ENCODE results near the gene MTHFR.

MTHFR gene

DNA sequence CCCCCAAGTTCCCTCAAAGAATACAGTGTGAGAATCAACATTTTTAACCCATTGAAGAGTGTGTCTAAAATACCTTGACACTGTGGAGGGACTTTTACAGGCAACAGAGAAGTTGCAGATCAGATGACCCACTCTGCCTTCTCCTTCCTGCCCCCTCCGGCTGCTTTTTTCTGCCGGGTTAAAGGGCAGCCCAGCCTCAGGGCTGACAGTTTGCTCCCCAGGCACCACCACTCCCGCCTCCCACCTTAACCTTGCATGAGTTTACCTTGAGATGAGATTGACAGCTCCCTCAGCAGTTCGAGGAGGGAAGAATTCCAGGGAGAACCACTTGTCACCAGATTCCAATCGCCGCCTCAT lies 3.2 kb downstream of the MTHFR start:
- no peak overlapping the region for H3K4me3 ChIP-seq (ENCODE audit: low read depth, low read length)
- TF ChIP-seq, protein P1, sequence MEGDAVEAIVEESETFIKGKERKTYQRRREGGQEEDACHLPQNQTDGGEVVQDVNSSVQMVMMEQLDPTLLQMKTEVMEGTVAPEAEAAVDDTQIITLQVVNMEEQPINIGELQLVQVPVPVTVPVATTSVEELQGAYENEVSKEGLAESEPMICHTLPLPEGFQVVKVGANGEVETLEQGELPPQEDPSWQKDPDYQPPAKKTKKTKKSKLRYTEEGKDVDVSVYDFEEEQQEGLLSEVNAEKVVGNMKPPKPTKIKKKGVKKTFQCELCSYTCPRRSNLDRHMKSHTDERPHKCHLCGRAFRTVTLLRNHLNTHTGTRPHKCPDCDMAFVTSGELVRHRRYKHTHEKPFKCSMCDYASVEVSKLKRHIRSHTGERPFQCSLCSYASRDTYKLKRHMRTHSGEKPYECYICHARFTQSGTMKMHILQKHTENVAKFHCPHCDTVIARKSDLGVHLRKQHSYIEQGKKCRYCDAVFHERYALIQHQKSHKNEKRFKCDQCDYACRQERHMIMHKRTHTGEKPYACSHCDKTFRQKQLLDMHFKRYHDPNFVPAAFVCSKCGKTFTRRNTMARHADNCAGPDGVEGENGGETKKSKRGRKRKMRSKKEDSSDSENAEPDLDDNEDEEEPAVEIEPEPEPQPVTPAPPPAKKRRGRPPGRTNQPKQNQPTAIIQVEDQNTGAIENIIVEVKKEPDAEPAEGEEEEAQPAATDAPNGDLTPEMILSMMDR (IDR thresholded peaks at IDR 0.05; ENCODE audit: borderline replicate concordance, insufficient read depth, low read depth, low read length): no peak

DNA sequence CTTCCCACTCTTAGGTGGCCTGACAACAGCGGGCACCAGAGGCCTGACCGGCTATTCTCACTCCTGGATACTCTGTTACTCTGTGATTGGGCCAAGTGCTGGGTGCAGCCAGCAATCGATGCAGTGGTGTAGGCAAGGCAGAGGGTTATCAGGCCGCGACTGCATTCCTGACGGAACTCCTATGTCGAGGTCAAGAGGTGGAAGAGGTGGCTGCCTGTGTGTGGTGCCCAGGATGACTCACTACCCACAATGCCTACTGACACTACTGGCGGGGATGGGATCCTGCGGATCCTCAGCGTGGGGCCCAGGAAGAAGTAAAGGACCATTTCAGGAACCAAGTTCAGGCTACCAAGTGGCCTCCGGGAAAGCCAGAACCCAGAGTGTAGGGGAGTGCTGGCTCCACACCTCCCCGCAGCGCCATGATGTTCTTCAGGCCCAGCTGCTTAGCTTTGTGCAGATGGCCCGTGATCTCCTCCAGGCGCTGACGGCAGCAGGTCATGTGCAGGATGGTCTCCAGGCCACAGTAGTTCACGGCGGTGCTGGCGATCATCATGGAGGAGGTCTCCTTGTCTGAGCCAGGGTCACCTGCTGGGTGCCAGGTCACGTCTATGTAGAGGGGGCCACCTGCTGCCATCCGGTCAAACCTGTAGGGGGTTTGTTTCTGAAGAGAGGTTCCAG lies 4.9 kb downstream of the MTHFR start:
- TF ChIP-seq, protein P1 (IDR thresholded peaks at IDR 0.05; ENCODE audit: borderline replicate concordance, insufficient read depth, low read depth, low read length): no peak
- H3K4me3 ChIP-seq (ENCODE audit: low read depth, low read length): no peak overlapping the region

DNA sequence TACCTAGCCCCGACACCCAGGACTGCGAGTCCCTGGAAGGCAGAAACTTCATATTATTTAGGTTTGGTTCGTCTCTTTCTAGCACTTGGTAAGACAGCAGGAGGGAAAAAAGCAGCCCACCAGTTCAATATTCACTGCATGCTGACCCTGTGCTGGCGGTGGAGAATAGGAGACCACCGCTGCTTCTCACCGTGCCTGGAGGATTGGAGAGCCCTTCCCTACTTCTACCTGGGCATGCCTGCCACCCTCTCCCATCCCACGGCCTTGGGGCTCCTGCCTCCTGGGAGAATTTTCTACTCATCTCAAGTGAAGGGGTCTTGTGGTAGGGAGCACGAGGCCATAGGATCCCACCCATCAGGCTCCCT lies 5.4 kb downstream of the MTHFR start:
- TF ChIP-seq, protein P1 (IDR thresholded peaks at IDR 0.05; ENCODE audit: borderline replicate concordance, insufficient read depth, low read depth, low read length): no peak
- no peak overlapping the region for H3K4me3 ChIP-seq (ENCODE audit: low read depth, low read length)

DNA sequence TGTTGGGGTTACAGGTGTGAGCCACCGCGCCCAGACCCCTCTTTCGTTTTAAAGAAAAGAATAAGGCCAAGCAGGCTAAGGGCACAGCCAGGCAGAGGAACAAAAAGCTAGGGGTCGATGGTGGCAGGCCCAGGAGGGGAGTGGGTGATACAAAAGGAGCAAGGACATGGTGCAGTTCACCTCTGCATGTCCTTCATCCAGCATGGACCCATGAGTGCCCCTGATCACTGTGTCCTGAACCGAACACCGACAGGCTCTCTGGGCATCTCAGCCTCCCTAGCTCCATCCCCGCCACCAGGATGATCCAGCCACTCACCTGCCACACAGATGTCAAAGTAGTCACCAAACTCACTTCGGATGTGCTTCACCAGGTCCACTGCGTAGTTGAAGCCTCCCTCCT lies 5.9 kb downstream of the MTHFR start:
- no peak overlapping the region for H3K4me3 ChIP-seq (ENCODE audit: low read depth, low read length)
- TF ChIP-seq, protein P1 (IDR thresholded peaks at IDR 0.05; ENCODE audit: borderline replicate concordance, insufficient read depth, low read depth, low read length): no peak

DNA sequence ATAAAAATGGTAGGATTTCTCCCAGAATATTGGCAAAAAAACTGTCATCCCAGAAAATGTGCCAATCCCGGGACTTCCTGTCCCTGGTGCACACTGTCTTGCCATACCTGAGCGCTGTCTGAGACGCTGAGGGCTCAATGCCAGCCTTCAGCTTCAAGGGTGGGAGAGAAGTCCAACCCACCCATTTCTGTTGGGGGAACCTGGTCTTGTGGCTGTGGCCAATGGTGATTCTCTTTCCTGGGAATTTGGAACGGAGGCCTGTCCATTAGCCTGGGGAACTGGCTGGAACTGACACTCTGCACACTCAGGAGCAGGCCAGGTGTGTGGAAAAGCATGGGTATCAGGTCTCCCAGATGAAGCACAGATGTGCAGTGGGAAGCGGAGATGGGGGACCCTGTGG lies 6.7 kb downstream of the MTHFR start:
- no peak overlapping the region for H3K4me3 ChIP-seq (ENCODE audit: low read depth, low read length)
- TF ChIP-seq, protein P1 (IDR thresholded peaks at IDR 0.05; ENCODE audit: borderline replicate concordance, insufficient read depth, low read depth, low read length): no peak

DNA sequence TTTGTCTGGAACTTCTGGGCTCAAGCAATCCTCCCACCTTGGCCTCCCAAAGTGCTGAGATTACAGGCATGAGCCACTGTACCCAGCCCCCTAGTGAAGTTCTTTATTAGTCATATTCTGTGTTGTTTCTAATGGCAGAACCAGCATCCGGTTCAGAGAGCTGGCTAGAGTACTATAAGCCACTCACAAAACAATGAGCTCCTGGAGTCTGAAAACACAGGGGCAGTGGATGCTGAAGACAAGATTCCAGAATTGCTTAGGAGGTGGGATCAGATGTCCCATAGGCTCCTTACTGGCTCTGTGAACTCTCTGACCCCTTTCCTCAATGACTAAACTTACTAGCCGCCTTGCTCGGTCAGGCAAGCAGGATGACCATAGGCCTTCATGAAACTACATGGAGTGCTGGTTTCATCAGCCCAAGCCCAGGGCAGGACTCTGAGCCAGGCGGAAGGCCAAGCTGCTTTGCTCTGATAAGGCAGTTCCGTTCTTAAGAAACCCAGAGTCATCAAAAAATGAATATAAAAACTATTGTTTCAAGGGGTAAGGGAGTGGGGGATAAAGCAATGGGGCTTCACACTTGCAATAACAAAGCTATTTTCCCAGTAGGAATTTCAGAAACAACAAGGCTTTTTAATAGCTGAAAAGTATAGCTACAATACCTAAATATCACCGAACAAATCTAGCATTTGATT lies 8.1 kb downstream of the MTHFR start:
- H3K4me3 ChIP-seq (ENCODE audit: low read depth, low read length): no peak overlapping the region
- TF ChIP-seq, protein P1 (IDR thresholded peaks at IDR 0.05; ENCODE audit: borderline replicate concordance, insufficient read depth, low read depth, low read length): no peak
